Stimulated activated CD4-positive, alpha-beta T cell treated with anti-CD3 and anti-CD28 coated beads, Interleukin-12 subunit alpha, Interleukin-12 subunit beta, amount 100 ng/mL, for 4 hours (primary cell): ENCODE measurements around the gene PTGIS.

ENCODE experiments used
- DNase-seq: peaks from one replicate; pipeline ENCODE4 v3.0.0-alpha.2; 2020

PTGIS gene

GRCh38 chr20:49519777-49520359 is 48.1 kb downstream of the PTGIS start:
- no peak for DNase-seq

- no peak for DNase-seq
Observed at GRCh38 chr20:49519212-49519712, 48.7 kb downstream of the PTGIS start.

GRCh38 chr20:49518576-49518975 is 49.4 kb downstream of the PTGIS start:
- DNase-seq: no peak

- DNase-seq: no peak
Observed at GRCh38 chr20:49517805-49518100, 50.2 kb downstream of the PTGIS start.

- DNase-seq: no peak
Observed at GRCh38 chr20:49516916-49517804, 50.8 kb downstream of the PTGIS start.

GRCh38 chr20:49515586-49515985 is 52.4 kb downstream of the PTGIS start:
- no peak for DNase-seq

- DNase-seq: no peak
Observed at GRCh38 chr20:49513517-49513916, 54.4 kb downstream of the PTGIS start.

GRCh38 chr20:49513009-49513408 is 54.9 kb downstream of the PTGIS start:
- no peak for DNase-seq

- no peak for DNase-seq
Observed at GRCh38 chr20:49511788-49512525, 56.0 kb downstream of the PTGIS start.

GRCh38 chr20:49510562-49511122 is 57.3 kb downstream of the PTGIS start:
- no peak for DNase-seq

GRCh38 chr20:49508435-49509199 is 59.3 kb downstream of the PTGIS start:
- DNase-seq: no peak

GRCh38 chr20:49507741-49508434 is 60.0 kb downstream of the PTGIS start:
- no peak for DNase-seq

- DNase-seq: no peak
Observed at GRCh38 chr20:49505518-49505917, 62.4 kb downstream of the PTGIS start.

GRCh38 chr20:49503176-49503575 is 64.8 kb downstream of the PTGIS start:
- no peak for DNase-seq

GRCh38 chr20:49501917-49502316 is 66.0 kb downstream of the PTGIS start:
- no peak for DNase-seq

- DNase-seq: no peak
Observed at GRCh38 chr20:49497398-49497669, 70.6 kb downstream of the PTGIS start.

GRCh38 chr20:49496553-49497397 is 71.2 kb downstream of the PTGIS start:
- DNase-seq: no peak

GRCh38 chr20:49496043-49496442 is 71.9 kb downstream of the PTGIS start:
- no peak for DNase-seq

- DNase-seq: no peak
Observed at GRCh38 chr20:49490689-49491088, 77.2 kb downstream of the PTGIS start.

- no peak for DNase-seq
Observed at GRCh38 chr20:49489688-49490087, 78.2 kb downstream of the PTGIS start.

GRCh38 chr20:49486064-49486463 is 81.9 kb downstream of the PTGIS start:
- no peak for DNase-seq
